ENCODE results near the gene GJD2.

Gene GJD2

GRCh38 chr15:34754674-34755418, at the start of gene GJD2:
GJD2 (minus strand) TSS chr15:34754998; CDS start chr15:34754488, 510 bp downstream.
- Histone ChIP-seq H2AFZ (ENCODE audit: low read depth, low read length, severe bottlenecking) (no peak within 1 kb of the TSS), H3F3A (ENCODE audit: insufficient read depth) (no peaks in the 10 kb centered on the region), H3K36me3 (ENCODE audit: low read length) (no peaks in the 10 kb centered on the region), H3K27me3 (ENCODE audit: low read length) (no peaks in the 10 kb centered on the region; the same call in 1 of the 2 replicates), H3K4me2 (ENCODE audit: low read depth, low read length, poor library complexity, severe bottlenecking) (no peak within 1 kb of the TSS), H3K79me2 (ENCODE audit: insufficient read depth, low read length) (no peaks in the 10 kb centered on the region), H3K9me2 (replicated peaks; ENCODE audit: insufficient read depth, low read length) (no peaks in the 10 kb centered on the region), H3K4me3 (ENCODE audit: insufficient read depth, low read length, poor library complexity, severe bottlenecking) (no peak within 1 kb of the TSS), H4K20me1 (ENCODE audit: low read depth, low read length) (no peaks in the 10 kb centered on the region), H3K9me3 (ENCODE audit: insufficient read depth, low read length) (no peaks in the 10 kb centered on the region), H3K27ac (ENCODE audit: low read depth, low read length) (no peak within 1 kb of the TSS), H3K9ac (ENCODE audit: low read length) (no peak within 1 kb of the TSS)
- TF ChIP-seq EZH2phosphoT487 (conservative IDR thresholded peaks at IDR 0.05; ENCODE audit: low read length) (no peak), CTCF (IDR thresholded peaks at IDR 0.05; ENCODE audit: insufficient read depth, low read length, poor library complexity, severe bottlenecking) (no peak)

DNA sequence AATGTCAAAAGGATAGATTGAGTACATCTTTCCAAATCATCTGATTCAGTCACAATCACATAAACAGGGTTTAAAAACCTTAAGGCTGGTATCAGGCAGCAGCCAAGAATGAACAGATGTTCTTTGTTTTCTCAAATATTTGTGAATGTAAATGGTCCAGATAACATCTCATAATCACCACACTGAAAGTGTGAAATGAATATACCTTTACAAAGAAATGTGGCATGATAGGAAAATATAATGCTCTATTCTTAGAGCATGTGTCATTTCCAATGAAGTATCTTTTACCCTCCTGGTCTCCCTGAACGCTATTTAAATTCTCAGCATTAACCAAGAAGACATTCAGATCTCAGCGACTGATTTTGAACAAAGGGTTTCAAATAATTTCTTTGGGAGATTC, 49.3 kb upstream of the GJD2 start:
- H3K27ac ChIP-seq (ENCODE audit: low read depth, low read length) = no peak overlapping the region
- H3K9me3 ChIP-seq (ENCODE audit: insufficient read depth, low read length) = no peaks in the 10 kb centered on the region
- no peaks in the 10 kb centered on the region; the same call in 1 of the 2 replicates for H3K27me3 ChIP-seq (ENCODE audit: low read length)
- no peaks in the 10 kb centered on the region for H3F3A ChIP-seq (ENCODE audit: insufficient read depth)
- H3K9ac ChIP-seq (ENCODE audit: low read length) = no peak overlapping the region
- no peaks in the 10 kb centered on the region for H3K36me3 ChIP-seq (ENCODE audit: low read length)
- H3K4me2 ChIP-seq (ENCODE audit: low read depth, low read length, poor library complexity, severe bottlenecking) = no peak overlapping the region
- H3K79me2 ChIP-seq (ENCODE audit: insufficient read depth, low read length) = no peaks in the 10 kb centered on the region
- no peak overlapping the region for H3K4me3 ChIP-seq (ENCODE audit: insufficient read depth, low read length, poor library complexity, severe bottlenecking)
- no peaks in the 10 kb centered on the region for H3K9me2 ChIP-seq (replicated peaks; ENCODE audit: insufficient read depth, low read length)
- no peak for TF ChIP-seq CTCF (IDR thresholded peaks at IDR 0.05; ENCODE audit: insufficient read depth, low read length, poor library complexity, severe bottlenecking)
- no peak for TF ChIP-seq EZH2phosphoT487 (conservative IDR thresholded peaks at IDR 0.05; ENCODE audit: low read length)
- H4K20me1 ChIP-seq (ENCODE audit: low read depth, low read length) = no peaks in the 10 kb centered on the region
- no peak overlapping the region for H2AFZ ChIP-seq (ENCODE audit: low read depth, low read length, severe bottlenecking)

DNA sequence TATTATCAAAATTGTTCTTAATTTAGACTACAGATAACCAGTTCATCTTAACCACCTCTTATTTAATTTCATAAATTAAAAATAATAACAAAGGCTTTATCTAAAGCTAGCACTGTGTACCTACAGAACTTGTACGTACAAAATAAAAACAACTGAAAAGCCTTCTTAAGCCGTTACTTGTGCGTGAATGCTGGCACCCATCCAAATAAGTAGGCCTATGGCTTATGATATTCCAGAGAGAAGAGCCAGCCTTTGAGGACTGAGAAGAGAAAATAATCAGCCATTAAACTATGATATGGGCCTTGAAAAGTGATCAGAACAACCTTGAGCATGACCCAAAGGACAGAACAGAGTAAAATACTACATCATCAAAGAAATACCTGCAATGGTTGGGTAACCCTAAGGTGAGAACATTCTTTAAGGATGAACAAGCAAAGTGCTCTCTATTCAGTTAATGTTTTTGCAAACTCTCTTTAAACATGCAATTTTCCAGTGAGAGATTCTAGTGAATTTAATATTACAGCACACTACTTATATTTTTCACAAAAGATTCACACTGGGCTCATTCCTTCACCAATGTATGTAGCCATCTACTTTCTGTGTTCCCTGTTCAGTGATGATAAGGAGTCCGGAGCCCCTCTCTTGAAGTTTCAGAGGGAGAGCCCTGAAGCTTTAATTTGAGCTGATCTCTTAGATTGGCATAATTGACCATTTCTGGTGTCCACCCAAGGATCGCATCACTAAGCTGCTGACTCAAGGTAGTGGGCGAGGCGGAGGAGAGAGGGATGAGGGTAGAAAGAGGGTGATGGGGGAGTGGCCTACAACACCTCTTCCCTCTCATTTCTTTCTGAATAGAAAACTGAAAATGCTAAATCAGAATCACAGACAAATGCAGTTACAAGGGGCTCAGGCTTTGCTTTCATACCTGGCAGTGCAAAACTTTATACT, 48.3 kb upstream of the GJD2 start:
- Histone ChIP-seq H3K9me3 (ENCODE audit: insufficient read depth, low read length) (no peaks in the 10 kb centered on the region), H3K9ac (ENCODE audit: low read length) (no peak overlapping the region), H3K4me2 (ENCODE audit: low read depth, low read length, poor library complexity, severe bottlenecking) (no peak overlapping the region), H3F3A (ENCODE audit: insufficient read depth) (no peaks in the 10 kb centered on the region), H3K79me2 (ENCODE audit: insufficient read depth, low read length) (no peaks in the 10 kb centered on the region), H3K36me3 (ENCODE audit: low read length) (no peaks in the 10 kb centered on the region), H3K27me3 (ENCODE audit: low read length) (no peaks in the 10 kb centered on the region; the same call in 1 of the 2 replicates), H2AFZ (ENCODE audit: low read depth, low read length, severe bottlenecking) (no peak overlapping the region), H3K4me3 (ENCODE audit: insufficient read depth, low read length, poor library complexity, severe bottlenecking) (no peak overlapping the region), H3K9me2 (replicated peaks; ENCODE audit: insufficient read depth, low read length) (no peaks in the 10 kb centered on the region), H3K27ac (ENCODE audit: low read depth, low read length) (no peak overlapping the region), H4K20me1 (ENCODE audit: low read depth, low read length) (no peaks in the 10 kb centered on the region)
- TF ChIP-seq CTCF (IDR thresholded peaks at IDR 0.05; ENCODE audit: insufficient read depth, low read length, poor library complexity, severe bottlenecking) = no peak
- TF ChIP-seq EZH2phosphoT487 (conservative IDR thresholded peaks at IDR 0.05; ENCODE audit: low read length) = no peak
